ENCODE data around the gene SPTBN2. TPM values are rescaled to one million over a fixed set of nuclear protein-coding genes. Genes with fewer than 3 reads are reported as not detected.
A peak's percentile ranks its signal among the peaks of the same experiment; 100 is the strongest.

Gene SPTBN2
- total RNA-seq, 4 donors from 2014 or later, result 337 to 544 (median 450) TPM

- no peak for DNase-seq (ENCODE audit: low spot score in 2 of 2)
- TF ChIP-seq EP300 (IDR thresholded peaks at IDR 0.05), result no peak
- TF ChIP-seq POLR2A (IDR thresholded peaks at IDR 0.05), result no peak
- no peak for TF ChIP-seq CTCF (IDR thresholded peaks at IDR 0.05)
- TF ChIP-seq POLR2AphosphoS5 (IDR thresholded peaks at IDR 0.05), result no peak
- H3K36me3 ChIP-seq, result peaks cover 14% of the 10 kb centered on the region
- H3K27me3 ChIP-seq, result no peaks in the 10 kb centered on the region
- no peaks in the 10 kb centered on the region for H3K9me3 ChIP-seq
- 70% methylated on average over 8 of the region's 8 CpGs for WGBS
- H3K4me1 ChIP-seq, result peaks cover 38% of the 10 kb centered on the region
- peak overlapping the region; percentile 43 for H3K4me3 ChIP-seq
- peak overlapping the region; percentile 88 for H3K27ac ChIP-seq
Measured at GRCh38 chr11:66719111-66719872, 9.7 kb downstream of the SPTBN2 start.

- no peaks in the 10 kb centered on the region for H3K27me3 ChIP-seq
- peak overlapping the region; percentile 88 for H3K27ac ChIP-seq
- H3K9me3 ChIP-seq, result no peaks in the 10 kb centered on the region
- peaks cover 38% of the 10 kb centered on the region for H3K4me1 ChIP-seq
- no peak for TF ChIP-seq CTCF (IDR thresholded peaks at IDR 0.05)
- no peak for TF ChIP-seq EP300 (IDR thresholded peaks at IDR 0.05)
- no peak for TF ChIP-seq POLR2A (IDR thresholded peaks at IDR 0.05)
- no peak for TF ChIP-seq POLR2AphosphoS5 (IDR thresholded peaks at IDR 0.05)
- peak overlapping the region; percentile 43 for H3K4me3 ChIP-seq
- WGBS, result 37% methylated on average over 19 of the region's 26 CpGs
- peaks cover 22% of the 10 kb centered on the region for H3K36me3 ChIP-seq
- DNase-seq (ENCODE audit: low spot score in 2 of 2), result no peak
Measured at GRCh38 chr11:66718320-66718971, 10.6 kb downstream of the SPTBN2 start.

- Histone ChIP-seq H3K27ac (peak overlapping the region; percentile 88), H3K27me3 (no peaks in the 10 kb centered on the region), H3K4me1 (peaks cover 35% of the 10 kb centered on the region), H3K9me3 (no peaks in the 10 kb centered on the region), H3K4me3 (peak overlapping the region; percentile 43), H3K36me3 (peaks cover 28% of the 10 kb centered on the region)
- DNase-seq (ENCODE audit: low spot score in 2 of 2), result no peak
- TF ChIP-seq POLR2AphosphoS5 (IDR thresholded peaks at IDR 0.05) (no peak), CTCF (IDR thresholded peaks at IDR 0.05) (no peak), POLR2A (IDR thresholded peaks at IDR 0.05) (no peak), EP300 (IDR thresholded peaks at IDR 0.05) (no peak)
- WGBS, result 57% methylated on average over 14 of the region's 14 CpGs
Measured at GRCh38 chr11:66717925-66718319, 11.1 kb downstream of the SPTBN2 start.

- TF ChIP-seq POLR2AphosphoS5 (IDR thresholded peaks at IDR 0.05) (no peak), POLR2A (IDR thresholded peaks at IDR 0.05) (no peak), EP300 (IDR thresholded peaks at IDR 0.05) (no peak), CTCF (IDR thresholded peaks at IDR 0.05) (no peak)
- peak overlapping the region; percentile 43 for H3K4me3 ChIP-seq
- DNase-seq (ENCODE audit: low spot score in 2 of 2), result no peak
- no peaks in the 10 kb centered on the region for H3K27me3 ChIP-seq
- peaks cover 37% of the 10 kb centered on the region for H3K36me3 ChIP-seq
- H3K4me1 ChIP-seq, result peaks cover 35% of the 10 kb centered on the region
- peak overlapping the region; percentile 88 for H3K27ac ChIP-seq
- H3K9me3 ChIP-seq, result no peaks in the 10 kb centered on the region
- WGBS, result 45% methylated on average over 3 of the region's 3 CpGs
Measured at GRCh38 chr11:66716996-66717395, 12.0 kb downstream of the SPTBN2 start.

GRCh38 chr11:66715346-66716085 is 13.5 kb downstream of the SPTBN2 start:
- WGBS, result 93% methylated on average over 16 of the region's 19 CpGs
- H3K27ac ChIP-seq, result no peak overlapping the region
- peaks cover 28% of the 10 kb centered on the region for H3K4me1 ChIP-seq
- no peak for DNase-seq (ENCODE audit: low spot score in 2 of 2)
- TF ChIP-seq EP300 (IDR thresholded peaks at IDR 0.05) (no peak), POLR2AphosphoS5 (IDR thresholded peaks at IDR 0.05) (no peak), POLR2A (IDR thresholded peaks at IDR 0.05) (no peak), CTCF (IDR thresholded peaks at IDR 0.05) (no peak)
- no peak overlapping the region for H3K4me3 ChIP-seq
- peaks cover 45% of the 10 kb centered on the region for H3K36me3 ChIP-seq
- no peaks in the 10 kb centered on the region for H3K9me3 ChIP-seq
- H3K27me3 ChIP-seq, result no peaks in the 10 kb centered on the region

Data from suprapubic skin (tissue), 4 donors.